ENCODE results near the gene ZNF320. TPM values are rescaled to one million over a fixed set of nuclear protein-coding genes. Genes with fewer than 3 reads are reported as not detected.

Gene ZNF320
- total and polyA plus RNA-seq, 9 of the 15 experiments (the other 6 are each of a cell fraction or from before 2014, with no cell fraction given), result 5.4 to 25.6 (median 11.7) TPM

- in situ Hi-C loops (cut with MboI), result no loop called here
- no peaks in the 10 kb centered on the region for H4K20me1 ChIP-seq (replicated peaks; ENCODE audit: control insufficient read depth, insufficient read depth, low read length)
- peaks cover 29% of the 10 kb centered on the region for H3K79me2 ChIP-seq (ENCODE audit: control insufficient read depth, insufficient read depth, low read length)
- no peaks in the 10 kb centered on the region for H3K9me1 ChIP-seq (ENCODE audit: control insufficient read depth, insufficient read depth, low read length)
- no peaks in the 10 kb centered on the region for H3K27me3 ChIP-seq (ENCODE audit: control insufficient read depth in 2 of 2, insufficient read depth in 2 of 2, low read length in 2 of 2)
- CTCF ChIA-PET (ENCODE audit: low intra/inter-chr PET ratio), result no interaction called here
- peak within 1 kb of the TSS; percentile 98 for H3K27ac ChIP-seq (ENCODE audit: extremely low read depth, low read depth, low read length)
- ATAC-seq (peak; percentile 98), DNase-seq (ENCODE audit: extremely low read depth in 1 of 4, low spot score in 3 of 4) (peak; percentile 88 to 92 (median 91)), FAIRE-seq (peak; percentile 75)
- TSS peak; percentile 78 for BruUV-seq (replicated peaks)
- H3K4me2 ChIP-seq (ENCODE audit: insufficient read depth, low read length), result peak within 1 kb of the TSS; percentile 88
- WGBS (ENCODE audit: insufficient coverage, low coverage, missing lambda C conversion rate), result 3% methylated on average over 36 of the region's 55 CpGs
- POLR2A ChIA-PET, result interaction anchor here (1.4 to 2.1 kb wide), 2 partner anchors 11 to 12 kb away, joined by 3 to 9 read pairs; no protein-coding TSS in a partner anchor
- H3K9me3 ChIP-seq (replicated peaks; ENCODE audit: control insufficient read depth, insufficient read depth, low read depth, low read length), result no peaks in the 10 kb centered on the region
- H3K4me3 ChIP-seq, result peak within 1 kb of the TSS; percentile 66
- intact Hi-C loops (cut with micrococcal nuclease), result no loop called here
- peak within 1 kb of the TSS; percentile 97 to 99 for H3K9ac ChIP-seq (ENCODE audit: insufficient read depth in 1 of 2, low read depth in 2 of 2, low read length in 2 of 2)
- peak within 1 kb of the TSS; percentile 97 for H2AFZ ChIP-seq (ENCODE audit: low read depth, low read length)
- peaks cover 11 to 13% of the 10 kb centered on the region in 2 experiments; a peak in 3 of 5 replicates for H3K4me1 ChIP-seq (replicated peaks in 1 of 2; ENCODE audit: control insufficient read depth in 2 of 2, insufficient read depth in 2 of 2, low read length in 2 of 2)
- peaks cover 29% of the 10 kb centered on the region; the same call in 2 of the 3 replicates for H3K36me3 ChIP-seq (ENCODE audit: control insufficient read depth, insufficient read depth, low read length)
- TF ChIP-seq SRF (CRISPR knock-in tag; IDR thresholded peaks at IDR 0.05) (peak in 1 of 2 experiments; percentile 90; a peak in 2 of 4 replicates), POLR2H (tag; IDR thresholded peaks at IDR 0.05; ENCODE audit: low read depth) (peak; percentile 92), ZEB2 (IDR thresholded peaks at IDR 0.05) (no peak), ELF4 (CRISPR knock-in tag; IDR thresholded peaks at IDR 0.05) (no peak; the same call in 1 of the 2 replicates), MXI1 (IDR thresholded peaks at IDR 0.05; ENCODE audit: low read depth, low read length) (0 out of 2 replicates have a peak, but pooled peaks have one; percentile 21), ARID1B (IDR thresholded peaks at IDR 0.05) (0 out of 2 replicates have a peak, but pooled peaks have one; percentile 14), PHF20 (IDR thresholded peaks at IDR 0.05; ENCODE audit: partially characterized antibody) (peak; percentile 58), CHD4 (IDR thresholded peaks at IDR 0.05; ENCODE audit: insufficient read depth, insufficient replicate concordance, low read depth, low read length, poor library complexity, severe bottlenecking) (no peak), MAX (CRISPR knock-in tag; IDR thresholded peaks at IDR 0.05) (no peak), ELF2 (CRISPR knock-in tag; IDR thresholded peaks at IDR 0.05) (peak; percentile 84), ZNF175 (CRISPR knock-in tag; IDR thresholded peaks at IDR 0.05; ENCODE audit: low read depth) (0 out of 2 replicates have a peak, but pooled peaks have one; percentile 23), ZNF124 (CRISPR knock-in tag; IDR thresholded peaks at IDR 0.05) (no peak), FOXM1 (IDR thresholded peaks at IDR 0.05; ENCODE audit: low read depth) (peak; percentile 77; the same call in 1 of the 2 replicates), FOXM1 (CRISPR knock-in tag; IDR thresholded peaks at IDR 0.05; ENCODE audit: low read depth) (peak; percentile 65; the same call in 1 of the 2 replicates), YY1 (IDR thresholded peaks at IDR 0.05; ENCODE audit: borderline replicate concordance in 1 of 3, control insufficient read depth in 1 of 3, extremely low read depth in 1 of 3, insufficient read depth in 3 of 3, insufficient read length in 1 of 3, insufficient replicate concordance in 2 of 3, low read depth in 1 of 3, low read length in 2 of 3) (peak in 1 of 3 experiments; percentile 27), ZNF197 (CRISPR knock-in tag; IDR thresholded peaks at IDR 0.05; ENCODE audit: low read depth) (no peak)
- TF ChIP-seq, protein P1, sequence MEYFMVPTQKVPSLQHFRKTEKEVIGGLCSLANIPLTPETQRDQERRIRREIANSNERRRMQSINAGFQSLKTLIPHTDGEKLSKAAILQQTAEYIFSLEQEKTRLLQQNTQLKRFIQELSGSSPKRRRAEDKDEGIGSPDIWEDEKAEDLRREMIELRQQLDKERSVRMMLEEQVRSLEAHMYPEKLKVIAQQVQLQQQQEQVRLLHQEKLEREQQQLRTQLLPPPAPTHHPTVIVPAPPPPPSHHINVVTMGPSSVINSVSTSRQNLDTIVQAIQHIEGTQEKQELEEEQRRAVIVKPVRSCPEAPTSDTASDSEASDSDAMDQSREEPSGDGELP (CRISPR knock-in tag; IDR thresholded peaks at IDR 0.05; ENCODE audit: borderline replicate concordance), result no peak; the same call in 1 of the 2 replicates
Observed at GRCh38 chr19:52922841-52923777, 25.7 kb upstream of the ZNF320 start, which contains the start of gene ZNF888. ZNF888 (minus strand) TSS chr19:52923428; CDS start chr19:52917873, 5,555 bp downstream.

Data from K562 (cell line).